Endothelial cell of hepatic sinusoid (primary cell): ENCODE data around the gene OR13C9.
"Not testable (repeated sequence)": the region's sequence is repeated elsewhere in the genome, so short reads cannot be mapped to it uniquely, and the experiment has no call there.

Experiments
- in situ Hi-C: cut with HindIII; loops from 2 replicates; pipeline ENCODE4 v1.10.0; 2017; ENCODE audit warnings: low sequenced_read_pairs

The OR13C9 gene

GRCh38 chr9:104618104-104618503, at the start of gene OR13C9:
OR13C9 (minus strand) TSS chr9:104618204; CDS start chr9:104618204, 0 bp downstream.
- in situ Hi-C loops, result no loop called here

- in situ Hi-C loops, result no loop called here
These were observed 40.6 kb upstream of the OR13C9 start for GRCh38 chr9:104658496-104659195.

DNA sequence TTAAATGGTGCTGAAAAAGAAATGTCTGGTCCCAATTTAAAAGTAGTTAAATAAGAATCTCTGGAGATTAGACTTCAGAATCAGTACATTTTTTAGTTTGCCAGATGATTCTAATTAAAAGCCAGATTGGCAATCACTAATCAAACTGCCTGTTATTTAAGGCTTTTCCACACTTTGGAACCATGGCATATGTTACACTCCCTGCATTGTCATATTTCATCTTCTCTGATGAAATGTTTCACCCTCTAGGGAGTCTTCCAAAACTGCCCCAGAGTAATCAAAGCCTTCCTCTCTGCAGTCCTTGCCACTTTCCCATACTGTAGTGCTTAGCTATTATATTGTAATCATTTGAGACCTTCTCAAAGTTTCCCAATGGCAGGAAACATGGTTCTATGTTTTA, 17.5 kb upstream of the OR13C9 start:
- in situ Hi-C loops, result no loop called here

DNA sequence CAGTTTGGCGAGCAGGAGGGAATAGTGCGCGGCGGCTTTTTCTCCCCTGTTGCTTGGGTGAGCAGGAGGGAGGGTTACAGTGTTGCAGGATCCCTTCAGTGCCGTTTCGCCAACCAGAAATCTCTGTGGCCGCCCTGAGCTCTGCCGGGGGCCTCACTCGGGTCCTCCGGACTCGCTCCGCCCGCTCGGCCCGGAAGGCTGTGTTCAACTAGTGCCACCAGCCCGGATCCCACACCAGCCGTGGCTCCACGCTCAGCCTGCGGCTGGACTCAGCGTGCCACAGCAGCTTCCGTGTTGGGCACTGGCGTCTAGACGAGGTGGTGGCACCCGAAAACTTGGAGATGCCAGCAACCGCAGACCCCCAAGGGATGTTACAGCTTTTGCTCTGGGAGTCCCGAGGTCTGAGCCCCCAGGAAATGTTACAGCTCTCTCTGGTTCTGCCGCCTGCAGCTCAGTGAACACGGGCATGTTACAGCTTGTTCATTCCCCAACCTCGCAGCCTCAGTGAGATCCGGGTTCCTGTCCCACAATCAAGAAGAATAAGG, 16.0 kb upstream of the OR13C9 start:
- in situ Hi-C loops, result no loop called here

- in situ Hi-C loops, result not testable (repeated sequence)
These were observed 8.0 kb upstream of the OR13C9 start for GRCh38 chr9:104625964-104626363.

DNA sequence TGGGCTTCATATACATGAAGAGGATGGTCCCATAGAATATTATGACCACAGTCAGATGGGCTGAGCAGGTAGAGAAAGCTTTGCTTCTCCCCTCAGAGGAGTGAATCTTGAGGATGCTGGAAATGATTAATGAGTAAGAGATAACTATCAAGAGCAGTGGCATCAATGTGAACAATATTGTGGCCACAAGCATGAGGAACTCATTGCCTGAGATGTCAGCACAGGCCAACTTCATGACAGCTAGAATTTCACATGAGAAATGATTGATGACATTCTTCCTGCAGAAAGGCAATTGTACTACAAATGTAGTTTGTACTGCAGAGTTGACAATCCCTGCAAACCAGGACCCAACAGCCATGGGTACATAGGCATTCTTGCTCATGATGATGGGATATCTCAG, 586 bp downstream of the OR13C9 start:
- in situ Hi-C loops, result no loop called here

GRCh38 chr9:104611213-104611612, 6.8 kb downstream of the OR13C9 start:
- in situ Hi-C loops, result no loop called here

- in situ Hi-C loops, result no loop called here
These were observed 9.7 kb downstream of the OR13C9 start for GRCh38 chr9:104608336-104608735.

DNA sequence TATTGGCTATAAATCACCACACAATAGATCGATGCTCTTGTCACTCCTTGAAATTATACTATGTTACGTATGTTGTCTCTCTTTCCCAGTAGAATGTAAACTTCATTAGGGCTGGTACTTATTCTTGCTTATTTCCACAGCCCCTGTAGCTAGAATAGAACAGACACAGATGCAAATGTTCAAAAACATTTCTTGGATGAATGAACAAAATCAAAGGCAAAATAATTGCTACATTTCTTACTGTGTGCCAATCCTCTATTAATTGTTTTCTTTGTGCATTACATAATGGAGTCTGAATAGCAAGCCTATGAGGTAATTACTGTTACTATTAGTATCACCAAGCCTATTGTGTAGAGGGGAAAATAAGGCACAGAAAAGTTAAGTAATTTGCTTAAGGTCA, 11.9 kb downstream of the OR13C9 start:
- in situ Hi-C loops, result no loop called here

- in situ Hi-C loops, result not testable (repeated sequence)
These were observed 12.5 kb downstream of the OR13C9 start, which contains the start of gene OR13C2 for GRCh38 chr9:104605527-104605926. OR13C2 (minus strand) TSS chr9:104605627; CDS start chr9:104605627, 0 bp downstream.

GRCh38 chr9:104604801-104605200, 13.2 kb downstream of the OR13C9 start:
- in situ Hi-C loops, result no loop called here

- in situ Hi-C loops, result not testable (repeated sequence)
These were observed 18.7 kb downstream of the OR13C9 start, which contains the start of gene OR13C5 for GRCh38 chr9:104599313-104599712. OR13C5 (minus strand) TSS chr9:104599413; CDS start chr9:104599413, 0 bp downstream.

- in situ Hi-C loops, result not testable (repeated sequence)
These were observed 19.3 kb downstream of the OR13C9 start for GRCh38 chr9:104598749-104599148.

DNA sequence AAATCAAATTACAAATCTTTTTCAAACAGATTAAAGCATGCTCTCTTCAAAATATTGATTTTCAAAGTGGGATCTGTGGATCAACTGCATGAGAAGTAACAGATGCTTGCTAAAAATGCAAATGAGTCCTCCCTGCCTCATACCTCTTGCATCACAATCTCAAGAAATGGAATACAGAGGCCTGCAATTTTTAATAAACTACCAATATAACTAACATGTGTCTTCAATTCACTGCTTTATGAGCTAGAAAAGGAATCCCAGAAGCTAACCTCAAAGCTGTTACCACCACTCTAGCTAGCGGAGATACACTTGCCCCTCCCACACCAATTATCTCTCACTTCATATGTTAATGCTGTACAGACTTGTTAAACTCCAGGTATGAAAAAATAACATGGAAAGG, 28.4 kb downstream of the OR13C9 start:
- in situ Hi-C loops, result no loop called here

DNA sequence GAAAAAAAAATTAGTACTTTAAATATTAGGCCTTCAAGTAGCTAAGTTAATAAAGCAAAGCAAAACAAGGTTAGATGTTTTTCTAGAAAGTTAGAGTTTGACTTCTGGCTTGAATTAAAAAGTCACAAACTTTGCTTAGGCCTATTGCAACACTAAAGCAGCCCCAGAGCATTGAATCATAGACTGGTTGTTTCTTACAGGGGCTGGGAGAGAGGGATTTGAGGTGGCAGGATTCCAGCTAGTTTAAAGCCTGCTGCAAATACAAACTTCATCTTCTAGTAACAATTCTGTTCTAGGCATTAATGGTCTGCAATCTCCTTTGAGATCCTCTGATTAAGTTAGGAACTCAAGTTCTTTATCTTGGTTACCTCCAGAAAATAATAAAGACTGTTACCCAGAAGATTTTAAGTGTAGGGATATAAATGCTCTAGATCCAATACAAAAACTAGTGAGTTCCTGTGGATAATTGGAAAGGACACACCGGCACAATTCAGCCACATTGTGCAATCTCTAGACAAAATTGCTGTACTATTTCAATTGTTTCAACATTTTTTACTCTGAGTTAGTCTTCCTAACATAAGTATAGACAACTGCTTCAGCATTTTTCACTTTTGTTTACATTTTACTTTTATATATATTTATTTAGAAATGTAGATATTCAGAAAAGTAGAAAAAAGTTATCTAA, 31.4 kb downstream of the OR13C9 start:
- in situ Hi-C loops, result no loop called here

DNA sequence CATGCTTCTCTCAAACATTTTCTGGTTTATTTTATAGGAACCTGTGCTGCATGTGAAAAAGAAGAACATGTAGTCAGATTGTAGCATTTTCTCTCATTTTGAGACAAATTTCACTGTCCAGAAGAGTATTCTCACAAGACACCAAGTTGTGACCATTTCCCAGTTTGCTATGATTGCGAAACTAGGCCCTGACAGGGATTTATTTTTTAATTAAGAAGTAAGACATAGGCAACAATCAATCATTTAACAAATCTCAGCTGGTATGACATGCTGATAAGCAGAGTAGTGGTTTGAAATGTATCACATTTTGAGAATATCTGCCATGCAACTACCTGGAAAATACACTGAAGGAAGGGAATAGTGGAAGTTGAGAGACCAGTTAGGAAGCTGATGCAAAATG, 37.4 kb downstream of the OR13C9 start:
- in situ Hi-C loops, result no loop called here

DNA sequence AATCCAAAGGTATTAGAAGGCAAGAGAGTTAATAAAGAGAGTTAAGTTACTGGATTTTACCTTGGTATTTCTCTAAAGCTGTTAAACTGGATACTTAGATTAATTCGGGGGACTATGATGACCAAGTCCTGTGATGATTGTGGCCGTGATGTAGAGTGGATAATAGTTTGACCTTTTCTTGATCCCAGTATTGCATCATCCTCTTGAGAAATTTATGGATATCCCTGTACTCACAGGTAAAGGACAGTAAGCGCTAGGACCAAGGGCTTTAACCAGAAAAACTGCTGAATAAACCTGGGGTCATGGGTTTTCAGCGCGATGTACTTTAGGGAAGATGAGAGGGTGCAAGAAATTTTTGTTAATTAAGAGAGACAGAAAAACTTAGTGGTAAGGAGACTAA, 40.7 kb downstream of the OR13C9 start:
- in situ Hi-C loops, result no loop called here

DNA sequence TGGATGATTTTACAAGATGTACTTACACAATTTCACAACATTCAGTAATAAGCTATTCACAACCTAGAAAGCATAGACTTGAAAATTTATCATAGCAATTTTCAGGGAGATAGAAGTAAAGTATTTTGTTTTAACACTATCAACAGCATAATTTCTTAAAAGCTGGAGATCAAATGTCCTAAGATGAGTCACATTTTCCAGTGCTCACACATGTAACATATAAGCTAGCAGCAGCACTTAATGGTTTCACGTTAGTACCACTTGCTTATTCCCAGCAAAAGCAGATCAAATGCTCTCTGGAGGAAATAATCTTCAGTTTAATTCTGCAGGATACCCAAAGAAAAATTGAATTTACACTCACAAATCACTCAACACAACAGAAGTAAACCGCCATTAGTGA, 42.5 kb downstream of the OR13C9 start:
- in situ Hi-C loops, result no loop called here

DNA sequence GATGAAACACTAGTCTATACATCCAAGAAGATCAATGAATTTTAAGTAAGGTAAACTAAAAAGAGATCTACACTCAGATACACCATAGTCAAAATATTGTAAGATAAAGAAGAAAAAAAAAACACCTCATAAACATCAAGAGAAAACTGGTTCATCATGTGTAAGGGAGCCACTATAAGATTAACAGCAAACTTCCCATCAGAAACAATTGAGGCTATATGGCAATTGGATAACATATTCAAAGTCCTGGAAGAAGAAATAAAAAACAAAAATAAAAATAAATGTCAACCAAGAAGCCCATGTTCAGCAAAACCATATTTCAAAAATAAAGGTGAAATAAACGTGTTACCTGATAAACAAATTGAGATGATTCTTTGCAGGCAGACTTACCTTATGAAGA, 45.4 kb downstream of the OR13C9 start:
- in situ Hi-C loops, result no loop called here

GRCh38 chr9:104568868-104569267, 49.1 kb downstream of the OR13C9 start, which contains the start of gene OR13C8:
OR13C8 (plus strand) TSS chr9:104569168; CDS start chr9:104569168, 0 bp downstream.
- in situ Hi-C loops, result no loop called here
